SK-N-MC (cell line): ENCODE results near the gene AFF3.

Experiments used
- EZH2 ChIP-seq: fragments of 200-600 bp; sonication (generic); IDR thresholded peaks from one replicate; pipeline ENCODE4 v1.6.1; 2017; ENCODE audit warnings: antibody characterized with exemption
- FOXP2 ChIP-seq: optimal IDR thresholded peaks from 2 replicates; pipeline ENCODE3; 2011; ENCODE audit warnings: mild to moderate bottlenecking, moderate library complexity; ENCODE audit not compliant: insufficient read depth; ENCODE audit errors: extremely low read length, control extremely low read depth
- POLR2AphosphoS5 ChIP-seq: IDR thresholded peaks from 2 replicates; pipeline ENCODE4 v1.6.1; 2012; ENCODE audit warnings: mild to moderate bottlenecking, low read depth, low read length, borderline replicate concordance

GRCh38 chr2:99776906-99777646 is 365.3 kb downstream of the AFF3 start:
- TF ChIP-seq EZH2: no peak
- no peak for TF ChIP-seq POLR2AphosphoS5
- TF ChIP-seq FOXP2: no peak
